GM18868 (cell line): ENCODE measurements around the gene RTN4RL2.
A peak's percentile ranks its signal among the peaks of the same experiment; 100 is the strongest.

Experiments used
- ATAC-seq: cut with Tn5 transposase; IDR thresholded peaks from one replicate; pipeline ENCODE4 v1.9.1; 2021; ENCODE audit warnings: mild to moderate bottlenecking, moderate library complexity; ENCODE audit not compliant: unreplicated experiment

Gene RTN4RL2

DNA sequence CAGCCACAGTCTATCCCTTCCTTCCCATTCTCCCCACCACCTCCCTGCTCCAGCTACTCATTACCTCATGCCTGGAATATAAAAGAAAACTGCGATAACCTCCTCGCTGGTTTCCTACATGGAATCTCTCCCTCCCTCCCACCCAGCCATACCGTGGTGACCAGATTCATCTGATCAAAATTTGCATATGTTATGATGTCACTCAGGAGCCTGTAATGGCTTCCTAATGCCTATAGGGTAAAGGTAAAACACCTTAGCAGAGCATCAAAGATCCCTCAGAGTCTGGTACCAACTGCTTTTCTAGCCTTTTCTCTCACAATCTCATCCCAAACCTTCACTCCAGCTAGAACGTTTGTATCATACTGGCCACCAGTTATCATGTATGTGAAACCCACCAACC, 19.6 kb downstream of the RTN4RL2 start:
- no peak for ATAC-seq

DNA sequence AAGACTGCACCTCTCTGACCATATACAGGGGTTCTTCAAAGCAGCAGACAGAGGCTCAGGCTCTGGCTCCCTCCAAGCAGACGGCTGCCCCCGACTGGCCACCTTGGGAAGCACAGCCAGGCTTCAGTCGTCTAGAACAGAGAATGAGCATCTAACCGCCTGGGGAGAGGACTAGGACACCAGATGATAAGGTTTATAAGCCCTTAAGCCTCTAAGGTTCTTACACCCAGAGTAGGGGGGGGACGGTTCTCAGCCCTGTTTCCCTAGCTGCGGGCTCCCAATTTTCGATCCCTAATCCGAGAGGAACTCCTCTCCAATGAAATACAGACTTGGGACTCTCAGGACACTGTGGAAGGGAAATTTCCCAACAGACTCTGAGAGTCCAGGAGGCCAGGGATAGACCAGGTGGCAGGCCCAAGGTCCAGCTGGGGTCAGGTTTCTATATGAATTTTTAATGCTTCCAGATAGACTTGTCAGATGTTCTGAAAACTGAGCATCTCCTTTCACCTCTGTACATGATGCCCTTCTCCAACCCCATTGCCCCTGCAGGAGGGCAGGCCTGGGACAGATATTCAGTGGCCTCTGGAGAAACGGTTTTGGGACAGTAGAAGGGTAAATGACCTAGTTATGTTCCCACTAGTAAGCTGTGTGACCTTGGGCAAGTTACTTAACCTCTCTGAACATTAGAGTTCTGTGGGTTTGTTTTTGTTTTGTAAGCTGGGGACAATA, 20.2 kb downstream of the RTN4RL2 start:
- peak; percentile 36 for ATAC-seq

DNA sequence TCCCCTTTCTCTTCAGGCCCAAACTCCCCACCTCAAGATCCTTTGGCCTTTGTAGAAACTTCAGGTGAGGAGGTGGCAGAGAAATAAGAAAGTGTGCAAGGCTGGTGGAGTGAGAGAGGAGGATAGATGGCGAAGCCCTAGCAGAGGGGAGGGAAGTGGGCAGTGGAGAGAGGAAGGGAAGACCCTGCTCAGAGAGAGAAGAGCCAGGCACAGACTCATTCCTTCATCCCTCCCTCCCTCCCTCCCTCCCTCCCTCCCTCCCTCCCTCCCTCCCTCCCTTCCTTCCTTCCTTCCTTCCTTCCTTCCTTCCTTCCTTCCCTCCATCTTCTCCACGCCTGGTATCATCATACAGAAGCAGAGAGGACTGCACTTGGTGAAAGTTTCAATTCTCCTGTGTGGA, 21.0 kb downstream of the RTN4RL2 start:
- ATAC-seq, result no peak

DNA sequence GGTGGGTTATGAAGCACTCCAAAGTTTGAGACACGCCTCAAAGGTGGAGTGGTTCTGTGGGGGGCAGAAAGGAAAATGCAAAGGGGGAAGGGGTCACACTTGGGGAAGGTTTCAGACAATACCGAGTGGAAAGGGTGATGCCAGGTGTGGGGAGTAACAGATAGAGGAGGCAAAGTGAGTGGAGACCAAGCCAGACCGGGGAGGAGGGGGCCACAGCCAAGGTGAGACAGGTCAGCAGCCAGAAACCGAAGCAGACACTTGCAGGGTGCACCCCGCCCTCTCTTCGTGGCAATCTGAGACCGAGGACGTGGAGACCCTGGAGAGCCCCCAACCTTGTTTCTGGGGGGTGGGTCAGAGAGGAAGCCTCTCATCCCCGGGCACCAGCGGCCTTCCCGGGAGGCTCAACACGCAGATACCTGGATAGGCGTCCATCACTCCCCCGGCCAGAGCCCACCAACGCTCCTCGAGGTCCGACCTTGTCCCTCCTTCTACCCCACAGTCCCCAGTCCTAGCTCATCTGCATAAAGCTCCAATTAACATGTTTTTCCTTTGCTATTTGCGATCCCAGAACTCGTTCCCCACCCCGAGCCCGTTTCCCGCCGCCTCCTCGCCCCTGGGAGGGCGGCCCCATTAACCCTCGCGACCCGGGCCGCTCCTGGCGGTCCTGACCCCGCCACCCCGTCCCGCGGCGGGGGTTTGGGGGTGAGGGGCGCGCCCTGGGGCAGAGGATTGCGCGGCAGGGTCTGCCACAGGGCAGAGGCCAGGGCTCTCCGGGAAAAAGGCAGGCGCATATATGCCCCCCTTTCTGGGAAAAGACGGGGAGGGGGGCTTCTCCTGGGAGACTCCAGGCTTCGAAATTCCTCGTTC, 21.8 kb downstream of the RTN4RL2 start:
- no peak for ATAC-seq

DNA sequence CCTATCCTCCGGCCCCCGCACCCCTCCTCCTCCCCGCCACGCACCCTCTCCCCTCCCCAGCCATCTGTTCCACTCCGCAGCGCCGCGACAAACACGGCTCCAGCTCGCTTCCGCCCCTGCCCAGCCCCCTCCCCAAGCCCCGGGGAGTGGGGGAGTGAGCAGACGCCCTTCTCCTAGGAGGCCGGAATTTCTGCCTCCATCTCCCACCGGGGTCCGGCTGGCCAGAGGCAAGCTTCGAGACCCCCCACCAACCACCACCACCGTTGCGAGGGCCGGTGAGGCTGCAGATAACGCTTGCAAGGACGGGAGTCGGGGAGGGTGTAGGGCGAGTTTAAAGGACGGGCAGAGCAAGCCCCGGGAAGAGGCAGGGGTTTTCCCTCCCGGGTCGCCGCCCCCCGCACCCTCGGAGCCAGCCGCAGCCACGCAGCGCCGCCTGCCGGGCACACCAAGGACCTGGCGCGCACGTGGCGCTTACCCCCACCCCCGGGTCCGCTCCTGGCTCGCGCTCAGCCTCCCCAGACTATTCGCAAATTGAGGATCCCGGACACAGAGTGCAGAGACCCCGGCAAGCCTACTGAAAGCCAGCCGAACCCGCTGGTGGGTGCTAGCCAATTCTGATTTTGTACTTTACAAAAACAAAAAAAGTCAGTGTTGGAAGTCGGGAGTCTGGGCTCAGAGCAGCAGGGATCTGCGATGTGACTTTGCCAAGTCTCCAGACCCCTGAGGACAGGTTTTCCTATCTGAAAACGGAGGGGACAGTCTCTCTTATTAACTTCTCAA, 22.6 kb downstream of the RTN4RL2 start:
- peak; percentile 61 for ATAC-seq

DNA sequence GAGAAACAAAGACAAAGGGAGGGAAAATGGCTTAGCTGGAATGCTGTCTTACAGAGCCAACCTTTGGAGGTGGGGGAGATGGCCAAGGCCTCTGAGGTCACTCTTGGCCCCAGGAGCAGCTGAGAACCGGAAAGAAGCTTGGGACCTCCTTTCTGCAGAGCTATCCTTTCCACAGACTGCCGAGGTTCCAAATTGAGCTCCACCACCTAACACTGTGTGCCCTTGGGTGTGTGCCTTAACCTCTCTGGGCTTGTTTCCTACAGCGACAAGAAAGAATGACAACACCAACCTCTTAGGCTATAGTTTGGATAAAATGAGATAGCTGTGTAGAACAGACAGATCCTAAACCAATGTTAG, 23.2 kb downstream of the RTN4RL2 start:
- ATAC-seq, result no peak

DNA sequence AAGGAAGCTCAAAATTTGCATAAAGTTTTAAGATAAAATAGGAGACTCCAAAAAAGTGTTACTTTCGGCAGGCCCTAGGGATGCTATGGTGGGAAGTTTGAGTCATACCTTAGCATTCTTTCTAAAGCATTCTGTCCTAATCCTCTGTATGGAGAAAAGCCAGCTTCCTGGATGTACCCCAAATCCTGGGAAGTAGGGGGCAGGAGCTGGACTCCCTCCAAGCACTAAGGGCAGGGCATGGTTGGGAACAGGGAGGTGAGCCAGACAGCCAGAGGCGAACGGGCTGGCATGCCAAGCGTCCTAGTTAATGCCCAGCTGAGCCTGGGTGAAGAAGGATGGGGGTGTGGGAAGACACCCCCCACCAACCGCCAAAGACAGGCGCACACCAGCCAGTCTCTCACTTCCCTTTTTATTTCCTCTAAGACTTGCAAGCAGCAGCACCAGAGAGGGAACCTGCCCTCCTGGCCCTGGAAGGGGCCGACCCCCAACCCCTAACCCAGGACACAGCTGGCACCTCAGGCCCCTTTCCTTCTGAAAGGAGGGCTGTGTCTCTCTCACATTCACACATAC, 23.9 kb downstream of the RTN4RL2 start:
- peak; percentile 72 for ATAC-seq

DNA sequence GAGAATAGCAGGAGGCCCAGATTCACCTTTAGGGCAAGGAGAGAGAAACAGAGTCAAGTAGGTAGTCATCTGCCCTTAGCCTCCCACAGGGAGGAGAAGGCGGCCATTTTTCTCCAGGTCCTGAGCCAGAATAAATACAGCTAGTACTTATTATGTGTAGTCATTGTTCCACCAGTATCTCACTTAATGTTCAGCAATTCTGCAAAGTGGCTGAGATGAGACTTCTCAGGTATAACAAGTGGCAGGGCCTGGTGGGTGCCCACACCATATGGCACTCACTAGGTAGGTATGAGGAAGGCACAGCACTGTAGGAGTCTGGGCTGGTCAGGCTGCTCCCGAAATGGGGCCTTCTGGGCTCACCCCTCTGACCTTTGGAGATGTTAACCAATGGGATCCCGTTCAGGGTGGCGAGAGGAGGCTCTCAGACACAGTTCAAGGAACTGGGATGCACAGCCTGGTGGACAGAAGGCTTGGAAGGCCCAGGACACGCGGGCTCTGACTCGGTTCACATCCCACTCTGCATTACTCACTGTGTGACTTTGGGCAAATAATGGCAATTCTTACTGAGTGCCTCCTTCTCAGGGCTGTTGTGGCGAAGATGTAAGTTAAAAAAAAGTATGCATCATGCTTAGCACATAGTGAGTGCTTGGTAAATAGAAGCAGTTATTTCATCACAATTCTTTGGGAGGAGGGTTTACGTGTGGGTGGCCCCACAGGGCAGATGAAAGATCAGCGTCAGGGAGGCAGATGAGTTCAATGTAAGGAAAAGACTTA, 25.1 kb downstream of the RTN4RL2 start:
- no peak for ATAC-seq

DNA sequence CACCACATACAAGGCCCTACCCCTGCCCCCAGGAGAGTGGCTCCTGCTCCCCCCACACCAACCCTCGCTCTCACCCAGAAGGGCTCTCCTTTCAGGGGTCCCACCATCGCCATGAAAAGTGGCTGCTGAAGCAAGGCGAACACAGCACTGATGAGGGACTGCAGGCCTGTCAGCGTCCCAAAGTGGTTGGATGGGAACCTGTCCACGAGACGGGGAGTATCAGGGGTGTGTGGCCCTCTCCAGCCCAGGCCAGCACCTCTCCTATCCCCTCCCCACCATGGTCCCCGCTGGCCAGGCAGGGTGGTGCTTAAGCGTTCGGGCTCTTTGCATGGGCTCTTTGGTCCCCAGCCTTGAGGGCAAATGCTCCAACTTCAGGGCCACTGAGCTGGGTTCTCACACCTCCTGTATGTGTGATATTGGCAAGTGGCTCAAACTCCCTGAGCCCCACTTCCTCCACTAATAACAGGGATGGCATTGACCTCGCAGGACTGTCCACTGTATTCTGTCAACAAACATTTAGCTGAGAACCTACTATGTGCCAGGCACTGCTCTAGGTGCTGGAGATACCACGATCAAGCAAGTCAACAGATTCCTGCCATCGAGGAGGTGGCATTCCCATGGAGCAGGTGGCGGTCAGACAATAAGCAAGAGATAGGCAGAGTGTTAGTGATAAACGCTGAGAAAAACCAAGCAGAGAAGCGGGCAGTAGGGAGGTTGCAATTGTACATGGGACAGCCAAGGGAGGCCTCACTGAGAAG, 26.9 kb downstream of the RTN4RL2 start:
- ATAC-seq, result no peak

DNA sequence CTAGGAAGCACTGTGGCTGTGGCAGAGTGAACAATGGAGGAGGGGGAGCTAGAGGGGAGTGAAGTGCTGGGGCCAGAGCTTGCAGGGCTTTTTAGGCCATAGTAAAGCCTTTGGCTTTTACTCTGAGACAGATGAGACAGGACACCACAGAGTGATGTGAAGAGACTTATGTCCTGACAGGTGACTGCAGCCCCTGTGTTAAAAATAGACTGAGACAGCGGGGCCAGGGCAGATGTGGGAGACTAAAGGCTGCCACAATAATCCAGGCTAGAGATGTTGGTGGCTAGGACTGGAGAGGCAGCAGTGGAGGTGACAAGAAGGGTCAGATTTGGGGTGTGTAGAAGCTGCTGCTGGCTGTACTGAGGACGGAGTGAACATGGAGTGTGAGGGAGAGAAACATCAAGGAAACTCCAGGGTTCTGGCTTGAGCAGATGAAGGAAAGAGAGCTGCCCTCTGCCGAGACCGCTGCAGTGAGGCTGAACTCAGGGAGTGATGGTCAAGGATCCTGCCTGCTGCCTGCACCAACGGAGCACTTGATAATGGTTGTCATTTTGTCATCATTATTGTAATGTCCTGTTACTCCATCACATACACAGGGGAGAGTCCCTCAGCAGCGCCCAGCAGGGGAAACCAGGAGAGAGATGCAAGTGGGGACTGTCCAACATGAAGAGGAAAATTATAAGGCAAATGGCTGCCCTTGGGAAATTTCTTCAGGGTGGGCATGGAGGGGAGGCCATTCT, 27.8 kb downstream of the RTN4RL2 start:
- ATAC-seq, result no peak

DNA sequence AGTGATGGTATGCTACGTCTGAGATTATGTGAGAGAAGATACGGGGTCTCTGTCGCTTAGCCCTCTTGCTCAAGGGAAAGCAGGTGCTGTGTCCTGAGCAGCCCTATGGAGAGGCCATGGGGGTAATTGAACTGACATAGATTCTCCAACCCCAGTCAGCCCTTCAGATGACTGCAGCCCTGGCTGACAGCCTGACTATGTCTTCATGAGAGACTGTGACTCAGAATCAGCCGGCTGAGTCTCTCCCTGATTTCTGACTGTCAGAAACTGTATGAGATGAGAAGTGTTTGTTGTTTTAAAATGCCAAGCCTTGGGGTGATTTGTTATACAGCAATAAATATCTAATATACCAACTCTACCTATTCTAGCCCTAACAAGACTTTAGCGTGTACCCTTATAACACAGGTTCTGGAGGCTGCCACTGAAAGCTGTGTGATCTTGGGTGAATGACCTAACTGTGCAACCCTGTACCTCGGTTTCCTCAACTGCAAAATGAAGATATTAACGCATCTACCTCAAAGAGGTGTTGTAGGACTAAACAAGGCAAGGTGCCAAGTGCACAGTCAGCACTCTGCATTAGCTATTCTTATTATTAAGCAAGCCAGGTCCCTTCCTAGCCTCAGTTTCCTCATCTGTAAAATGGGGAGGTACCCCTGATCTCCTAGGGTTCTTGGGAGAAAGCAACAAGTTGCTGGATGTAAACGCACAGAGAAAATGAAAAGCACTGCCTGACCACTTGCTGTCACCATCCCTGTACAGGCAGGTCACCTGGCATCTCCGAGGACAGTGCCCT, 30.3 kb downstream of the RTN4RL2 start:
- ATAC-seq, result no peak

DNA sequence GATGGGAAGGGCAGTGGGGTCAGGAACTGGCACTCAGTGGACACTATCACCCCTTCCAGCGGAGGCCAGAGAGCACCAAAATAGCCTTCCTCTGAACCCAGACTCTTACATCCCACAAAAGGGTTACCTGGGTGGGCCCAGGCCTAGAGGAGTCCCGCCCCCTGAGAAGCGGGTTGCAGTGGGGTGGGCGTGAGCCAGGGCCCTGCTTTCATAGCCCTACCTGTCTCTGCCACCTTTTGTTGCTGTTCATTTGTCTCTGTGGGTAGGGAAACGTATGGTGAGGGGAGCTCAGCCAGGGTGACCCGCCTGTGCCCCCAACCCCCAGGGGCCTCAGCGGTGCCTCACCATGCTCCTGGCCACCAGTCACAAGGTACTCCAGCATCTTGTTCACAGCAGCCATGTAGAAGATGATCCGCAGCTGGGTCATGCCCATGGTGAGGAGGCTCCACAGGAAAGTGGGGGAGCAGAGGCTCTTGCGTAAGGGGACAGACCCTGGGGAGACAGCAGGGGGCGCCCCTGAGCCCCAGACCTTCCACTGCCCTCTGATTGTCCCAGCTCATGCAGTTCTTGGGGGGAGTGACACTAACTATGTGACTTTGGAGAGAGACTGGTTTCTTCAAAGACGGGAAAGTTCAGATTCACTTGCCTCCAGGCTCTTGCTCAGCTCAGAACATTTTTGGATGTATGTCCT, 31.2 kb downstream of the RTN4RL2 start:
- ATAC-seq, result no peak

DNA sequence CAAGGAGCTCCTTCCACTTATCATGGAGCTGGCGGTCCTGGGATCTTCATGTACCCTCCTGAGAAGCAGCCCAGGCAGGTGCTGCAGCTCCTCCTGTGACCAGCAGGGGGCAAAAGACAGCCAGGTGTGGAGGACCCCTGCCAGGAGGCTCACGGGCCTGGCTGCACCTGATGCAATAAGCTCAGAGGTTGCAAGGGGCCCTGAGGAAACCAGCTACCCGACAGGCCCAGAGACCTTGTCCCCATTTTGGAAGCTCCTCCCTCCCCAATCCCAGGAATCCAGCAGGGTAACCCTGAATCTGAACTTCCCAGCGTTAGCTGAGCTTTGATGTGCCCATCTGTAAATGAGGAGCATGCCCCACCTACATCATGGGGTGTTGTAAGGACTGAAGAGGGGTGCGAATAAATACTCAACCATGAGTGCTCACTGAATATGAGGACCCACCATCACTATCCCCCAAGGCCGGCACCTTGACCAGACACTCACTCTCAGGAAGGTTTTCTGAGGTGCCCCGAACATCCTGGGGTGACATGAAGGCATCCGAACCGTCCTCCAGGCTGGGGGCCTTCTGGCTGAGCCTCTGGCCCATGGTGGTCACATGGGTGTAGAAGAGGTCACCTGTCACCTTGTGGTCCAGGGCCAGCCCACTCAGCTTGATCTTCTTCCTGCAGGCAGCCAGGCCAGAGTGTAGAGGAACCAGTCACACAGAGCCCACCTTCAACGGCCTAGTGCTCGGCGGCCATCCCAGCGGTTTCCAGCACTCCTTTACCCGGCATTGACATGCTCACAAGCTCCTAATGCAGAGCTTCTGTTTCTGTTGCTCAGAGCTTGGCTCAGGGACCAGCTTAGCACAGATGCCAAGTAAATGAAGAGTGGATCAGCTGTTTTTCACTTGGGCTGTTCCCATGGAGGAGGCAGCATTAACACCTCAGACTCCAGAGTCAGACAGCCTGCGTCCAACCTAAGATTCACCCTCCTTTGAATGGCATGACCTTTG, 33.5 kb downstream of the RTN4RL2 start:
- peak; percentile 92 for ATAC-seq

DNA sequence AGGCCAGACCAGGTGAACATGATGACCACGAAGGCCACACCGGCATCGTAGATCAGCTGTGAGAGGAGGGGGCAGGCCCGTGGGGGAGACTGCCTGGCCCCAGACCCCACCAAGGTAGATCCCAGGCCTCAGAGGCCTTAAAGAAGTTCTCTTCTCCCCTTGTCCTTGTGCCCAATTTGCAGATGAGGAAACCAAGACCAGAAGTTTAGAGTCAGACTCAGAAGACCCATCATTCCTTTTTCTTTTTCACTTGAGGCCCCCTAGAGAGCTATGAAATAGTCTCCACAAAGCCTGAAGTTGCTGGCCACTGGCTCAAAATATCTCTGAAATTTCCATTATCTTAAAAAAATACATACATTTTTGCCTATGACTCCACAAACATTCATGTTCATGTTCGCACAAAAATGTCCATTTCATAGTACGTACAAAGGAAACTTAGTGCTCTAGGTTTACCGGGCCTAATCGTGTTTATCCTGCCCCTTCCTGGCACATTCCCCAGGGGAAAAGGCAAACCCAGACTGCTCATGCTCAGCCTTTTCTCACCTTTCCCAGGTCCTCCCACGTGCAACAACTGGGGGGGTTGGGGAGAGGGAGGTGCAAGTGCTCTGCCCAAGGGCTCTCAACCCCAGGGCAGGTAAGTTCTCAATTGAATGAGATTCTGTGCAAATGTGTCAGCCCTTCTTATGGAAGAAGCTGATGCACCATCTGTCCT, 35.9 kb downstream of the RTN4RL2 start:
- ATAC-seq, result no peak

DNA sequence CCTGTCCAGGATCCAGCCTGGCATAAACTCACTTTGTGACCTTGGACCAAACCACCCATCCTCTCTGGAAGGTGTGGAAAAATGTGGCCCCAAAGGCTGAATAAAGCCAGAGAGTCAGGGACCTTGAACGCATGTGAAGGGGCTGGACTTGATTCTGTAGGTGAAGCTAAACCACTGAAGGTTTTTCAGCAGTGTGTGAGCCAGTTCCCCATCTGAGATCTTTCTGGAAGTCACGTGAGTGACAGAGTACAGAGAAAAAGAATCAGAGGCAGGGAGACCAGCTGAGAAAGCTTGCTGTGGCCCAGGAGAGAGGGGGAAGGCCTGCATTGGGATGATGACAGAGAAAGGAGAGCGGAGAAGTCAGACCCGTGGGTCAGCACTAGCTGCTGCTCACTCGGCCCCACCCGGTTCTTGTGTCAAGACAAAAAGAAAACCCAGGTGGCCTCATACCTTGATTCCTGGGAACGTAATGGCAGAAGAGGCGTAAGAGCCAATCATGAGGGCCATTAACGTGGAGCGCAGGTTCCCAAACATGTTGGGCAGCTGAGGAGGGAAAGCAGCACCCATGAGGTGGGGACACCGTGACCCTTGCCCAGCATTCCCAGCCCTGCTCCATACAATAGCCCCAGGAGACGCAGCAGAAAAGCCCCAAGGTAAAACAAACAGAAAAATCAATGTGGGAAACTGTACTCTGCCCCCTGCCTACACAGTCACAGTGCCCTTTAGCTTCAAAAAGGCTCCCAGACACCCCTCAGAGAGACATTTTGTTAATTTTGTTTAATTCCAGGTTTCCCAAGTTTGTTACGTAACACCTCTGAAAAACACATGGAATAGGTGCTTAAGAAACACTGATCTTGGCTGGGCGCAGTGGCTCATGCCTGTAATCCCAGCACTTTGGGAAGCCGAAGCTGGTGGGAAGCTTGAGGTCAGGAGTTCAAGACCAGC, 37.2 kb downstream of the RTN4RL2 start:
- ATAC-seq, result no peak
